ENCODE measurements around the gene ALKBH1. TPM values are rescaled to one million over a fixed set of nuclear protein-coding genes. Genes with fewer than 3 reads are reported as not detected.

ALKBH1 gene
- total RNA-seq, 2 experiments from 2014 or later: 5.6 to 8.5 TPM

DNA sequence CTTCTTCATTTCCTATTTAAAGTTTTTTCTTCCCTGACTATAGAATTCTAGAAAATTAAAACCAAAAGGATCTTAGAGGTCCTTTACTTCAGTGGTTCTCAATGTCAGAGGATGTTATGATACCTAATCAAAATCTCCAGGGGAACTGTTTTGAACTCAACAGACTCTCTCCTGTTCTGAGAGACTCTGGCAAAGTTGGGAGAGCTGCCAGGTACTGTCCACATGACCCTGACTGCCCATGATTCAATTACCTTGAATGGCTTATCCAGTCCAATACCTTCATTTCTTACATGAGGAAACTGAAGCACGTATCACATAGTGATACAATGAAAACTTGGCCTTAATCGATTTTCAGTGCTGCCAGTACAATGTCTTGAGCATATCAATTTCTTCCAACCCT lies 16.6 kb downstream of the ALKBH1 start:
- H3K9me3 ChIP-seq (ENCODE audit: control insufficient read depth in 1 of 2, insufficient read depth in 1 of 2, low read length in 2 of 2): no peaks in the 10 kb centered on the region
- intact Hi-C loops (cut with DNase I, micrococcal nuclease): no loop called here
- no peak overlapping the region for H3K27ac Mint-ChIP-seq

DNA sequence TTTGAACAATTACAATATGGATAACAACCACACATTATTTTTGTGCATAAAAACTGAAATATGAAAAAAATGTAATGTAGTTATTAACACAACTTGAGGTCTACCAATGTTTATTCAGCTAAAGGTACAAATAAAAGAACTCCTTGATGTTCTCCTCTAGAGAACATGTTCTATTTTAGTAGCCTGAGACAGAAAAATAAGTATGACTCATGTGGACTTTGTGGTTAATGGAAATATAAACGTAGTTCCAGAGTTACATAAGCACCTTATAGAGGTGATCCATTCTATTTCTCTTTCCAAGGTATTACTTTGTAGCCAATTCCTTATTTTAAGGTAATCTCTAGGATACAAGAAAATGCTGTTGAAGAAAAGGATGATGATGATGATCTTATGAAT lies 25.7 kb downstream of the ALKBH1 start:
- Histone ChIP-seq H3K4me3 (ENCODE audit: low read length) (no peak overlapping the region), H3K9me3 (ENCODE audit: control insufficient read depth in 1 of 2, insufficient read depth in 1 of 2, low read length in 2 of 2) (no peaks in the 10 kb centered on the region), H3K27ac (ENCODE audit: low read depth in 1 of 2, low read length in 2 of 2) (no peak overlapping the region), H3K4me1 (ENCODE audit: insufficient read depth, low read length) (no peaks in the 10 kb centered on the region), H3K27me3 (ENCODE audit: control insufficient read depth in 1 of 2, insufficient read depth in 2 of 2, low read length in 2 of 2) (no peaks in the 10 kb centered on the region), H3K36me3 (ENCODE audit: insufficient read depth, low read length) (peaks cover 23% of the 10 kb centered on the region)
- ChIA-PET CTCF (no interaction called here), POLR2A (no interaction called here)
- no peaks in the 10 kb centered on the region for H3K27me3 Mint-ChIP-seq
- H3K27ac Mint-ChIP-seq: no peak overlapping the region
- ATAC-seq (ENCODE audit: poor library complexity): no peak
- TF ChIP-seq, protein P1, sequence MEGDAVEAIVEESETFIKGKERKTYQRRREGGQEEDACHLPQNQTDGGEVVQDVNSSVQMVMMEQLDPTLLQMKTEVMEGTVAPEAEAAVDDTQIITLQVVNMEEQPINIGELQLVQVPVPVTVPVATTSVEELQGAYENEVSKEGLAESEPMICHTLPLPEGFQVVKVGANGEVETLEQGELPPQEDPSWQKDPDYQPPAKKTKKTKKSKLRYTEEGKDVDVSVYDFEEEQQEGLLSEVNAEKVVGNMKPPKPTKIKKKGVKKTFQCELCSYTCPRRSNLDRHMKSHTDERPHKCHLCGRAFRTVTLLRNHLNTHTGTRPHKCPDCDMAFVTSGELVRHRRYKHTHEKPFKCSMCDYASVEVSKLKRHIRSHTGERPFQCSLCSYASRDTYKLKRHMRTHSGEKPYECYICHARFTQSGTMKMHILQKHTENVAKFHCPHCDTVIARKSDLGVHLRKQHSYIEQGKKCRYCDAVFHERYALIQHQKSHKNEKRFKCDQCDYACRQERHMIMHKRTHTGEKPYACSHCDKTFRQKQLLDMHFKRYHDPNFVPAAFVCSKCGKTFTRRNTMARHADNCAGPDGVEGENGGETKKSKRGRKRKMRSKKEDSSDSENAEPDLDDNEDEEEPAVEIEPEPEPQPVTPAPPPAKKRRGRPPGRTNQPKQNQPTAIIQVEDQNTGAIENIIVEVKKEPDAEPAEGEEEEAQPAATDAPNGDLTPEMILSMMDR (IDR thresholded peaks at IDR 0.05): no peak
- no peak for DNase-seq
- intact Hi-C loops (cut with DNase I, micrococcal nuclease): no loop called here
- no peak overlapping the region for H3K4me3 Mint-ChIP-seq
- H3K36me3 Mint-ChIP-seq (ENCODE audit: low read depth): peaks cover 70% of the 10 kb centered on the region
- no peaks in the 10 kb centered on the region for H3K9me3 Mint-ChIP-seq
- no peaks in the 10 kb centered on the region for H3K4me1 Mint-ChIP-seq (ENCODE audit: low read depth)

More for the DNA sequence above, 16.6 kb downstream of the ALKBH1 start:
- no peaks in the 10 kb centered on the region for H3K27me3 Mint-ChIP-seq
- H3K4me3 Mint-ChIP-seq: no peak overlapping the region
- Histone ChIP-seq H3K27ac (ENCODE audit: low read depth in 1 of 2, low read length in 2 of 2) (no peak overlapping the region), H3K4me1 (ENCODE audit: insufficient read depth, low read length) (no peaks in the 10 kb centered on the region), H3K27me3 (ENCODE audit: control insufficient read depth in 1 of 2, insufficient read depth in 2 of 2, low read length in 2 of 2) (no peaks in the 10 kb centered on the region), H3K4me3 (ENCODE audit: low read length) (no peak overlapping the region), H3K36me3 (ENCODE audit: insufficient read depth, low read length) (peaks cover 70% of the 10 kb centered on the region)
- H3K36me3 Mint-ChIP-seq (ENCODE audit: low read depth): peaks cover 83% of the 10 kb centered on the region
- H3K9me3 Mint-ChIP-seq: no peaks in the 10 kb centered on the region
- ChIA-PET CTCF (no interaction called here), POLR2A (no interaction called here)
- DNase-seq: no peak
- TF ChIP-seq, protein P1 (IDR thresholded peaks at IDR 0.05): no peak
- H3K4me1 Mint-ChIP-seq (ENCODE audit: low read depth): no peaks in the 10 kb centered on the region
- ATAC-seq (ENCODE audit: poor library complexity): no peak

DNA sequence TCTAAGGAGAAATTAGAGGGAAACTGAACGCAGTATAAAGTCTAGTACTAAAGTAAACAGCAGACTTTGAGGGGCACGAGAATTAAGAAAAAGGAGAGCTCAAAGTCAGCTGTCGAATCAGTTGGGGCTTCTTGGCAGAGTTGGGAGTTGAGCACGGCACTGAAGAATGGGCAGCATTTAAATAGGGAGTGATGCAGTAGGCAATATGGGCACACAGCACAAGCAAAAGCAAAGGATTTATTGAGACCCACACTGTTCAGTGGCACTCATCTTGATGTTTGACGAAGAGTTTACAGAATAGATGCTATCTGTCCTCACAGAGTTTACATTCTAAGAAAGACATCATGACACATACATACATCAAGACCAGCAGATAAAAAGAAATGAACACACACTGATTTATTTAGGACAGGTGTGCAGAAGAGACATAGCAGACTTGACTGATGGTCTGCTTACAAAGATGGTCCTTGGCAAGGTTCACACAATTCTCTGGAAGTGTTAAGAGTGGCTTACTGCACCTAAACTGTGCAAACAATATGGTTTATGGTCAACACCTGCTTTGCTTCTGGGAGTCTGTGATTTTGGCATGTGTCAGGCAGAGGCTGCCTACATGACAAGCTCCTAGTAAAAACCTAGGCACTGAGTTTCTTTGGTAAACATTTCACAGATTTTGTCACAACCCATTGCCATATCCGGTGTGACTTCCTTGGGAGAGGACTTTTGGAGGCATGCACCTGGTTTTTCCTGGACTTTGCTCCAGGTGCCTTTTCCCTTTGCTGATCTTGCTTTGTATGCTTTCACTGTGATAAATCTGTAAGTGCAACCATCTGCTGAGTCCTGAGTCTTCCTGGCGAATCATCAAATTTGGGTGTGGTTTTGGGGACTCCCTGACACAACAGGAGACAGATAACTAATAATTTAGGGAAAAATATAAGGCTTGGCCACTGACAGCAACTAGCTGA lies 26.3 kb downstream of the ALKBH1 start:
- no peaks in the 10 kb centered on the region for H3K4me1 ChIP-seq (ENCODE audit: insufficient read depth, low read length)
- Mint-ChIP-seq H3K27me3 (no peaks in the 10 kb centered on the region), H3K27ac (no peak overlapping the region), H3K4me3 (no peak overlapping the region), H3K9me3 (no peaks in the 10 kb centered on the region), H3K4me1 (ENCODE audit: low read depth) (no peaks in the 10 kb centered on the region), H3K36me3 (ENCODE audit: low read depth) (peaks cover 72% of the 10 kb centered on the region)
- intact Hi-C loops (cut with DNase I, micrococcal nuclease): no loop called here
- H3K27me3 ChIP-seq (ENCODE audit: control insufficient read depth in 1 of 2, insufficient read depth in 2 of 2, low read length in 2 of 2): no peaks in the 10 kb centered on the region
- ATAC-seq (ENCODE audit: poor library complexity): no peak
- CTCF ChIA-PET: no interaction called here
- DNase-seq: no peak
- TF ChIP-seq, protein P1 (IDR thresholded peaks at IDR 0.05): no peak
- no peak overlapping the region for H3K4me3 ChIP-seq (ENCODE audit: low read length)
- H3K27ac ChIP-seq (ENCODE audit: low read depth in 1 of 2, low read length in 2 of 2): no peak overlapping the region
- peaks cover 24% of the 10 kb centered on the region for H3K36me3 ChIP-seq (ENCODE audit: insufficient read depth, low read length)
- POLR2A ChIA-PET: no interaction called here
- H3K9me3 ChIP-seq (ENCODE audit: control insufficient read depth in 1 of 2, insufficient read depth in 1 of 2, low read length in 2 of 2): no peaks in the 10 kb centered on the region

Data from CD4-positive, alpha-beta T cell (primary cell).